Neural progenitor cell (in vitro differentiated cells): ENCODE results near the gene NCEH1. TPM values are rescaled to one million over a fixed set of nuclear protein-coding genes. Genes with fewer than 3 reads are reported as not detected.
"Not testable (repeated sequence)": the region's sequence is repeated elsewhere in the genome, so short reads cannot be mapped to it uniquely, and the experiment has no call there.

ENCODE experiments used
- DNase-seq: peaks from one replicate; pipeline ENCODE4 v3.0.0-alpha.2; 2016; ENCODE audit warnings: low spot score
- H2AFZ ChIP-seq: fragments of 200-600 bp; sonication (generic); replicated peaks from 2 replicates; pipeline ENCODE4 v1.6.1; 2016; ENCODE audit warnings: antibody characterized with exemption
- H3F3A ChIP-seq: fragments of 200-600 bp; sonication (generic); 2 replicates; pipeline ENCODE4 v1.6.1; 2016; ENCODE audit warnings: antibody characterized with exemption, low read depth
- H3K27ac ChIP-seq: fragments of 200-600 bp; sonication (generic); 2 replicates; pipeline ENCODE4 v1.5.1; 2016; ENCODE audit warnings: mild to moderate bottlenecking
- H3K27me3 ChIP-seq: fragments of 200-600 bp; sonication (generic); 2 replicates; pipeline ENCODE4 v1.6.1; 2016; ENCODE audit warnings: mild to moderate bottlenecking, moderate library complexity
- H3K36me3 ChIP-seq: fragments of 200-600 bp; sonication (generic); 2 replicates; pipeline ENCODE4 v1.5.1; 2016
- H3K4me1 ChIP-seq: fragments of 200-600 bp; sonication (generic); 2 replicates; pipeline ENCODE4 v1.6.1; 2016; ENCODE audit warnings: mixed run types
- H3K4me2 ChIP-seq: fragments of 200-600 bp; sonication (generic); 2 replicates; pipeline ENCODE4 v1.6.1; 2016
- H3K4me3 ChIP-seq: fragments of 200-600 bp; sonication (generic); 2 replicates; pipeline ENCODE4 v1.5.1; 2016
- H3K79me2 ChIP-seq: fragments of 200-600 bp; sonication (generic); 2 replicates; pipeline ENCODE4 v1.6.1; 2016; ENCODE audit warnings: low read depth
- H3K9ac ChIP-seq: fragments of 200-600 bp; sonication (generic); 2 replicates; pipeline ENCODE4 v1.6.1; 2016
- H3K9me3 ChIP-seq: fragments of 200-600 bp; sonication (generic); 2 replicates; pipeline ENCODE4 v1.5.1; 2016; ENCODE audit warnings: low read depth
- H4K20me1 ChIP-seq: fragments of 200-600 bp; sonication (generic); 2 replicates; pipeline ENCODE4 v1.6.1; 2016; ENCODE audit warnings: low read depth
- H3K27ac Mint-ChIP-seq: 3 replicates; pipeline ENCODE4 v1.8.0; 2021; ENCODE audit warnings: mixed read lengths
- H3K27me3 Mint-ChIP-seq: 2 replicates; pipeline ENCODE4 v1.8.0; 2022; ENCODE audit warnings: low read depth, mild to moderate bottlenecking, inconsistent platforms, moderate library complexity, mixed read lengths; ENCODE audit not compliant: insufficient read depth
- H3K36me3 Mint-ChIP-seq: 3 replicates; pipeline ENCODE4 v1.8.0; 2021; ENCODE audit warnings: mixed read lengths
- H3K4me1 Mint-ChIP-seq: 3 replicates; pipeline ENCODE4 v1.8.0; 2021; ENCODE audit warnings: mixed read lengths
- H3K4me3 Mint-ChIP-seq: 3 replicates; pipeline ENCODE4 v1.8.0; 2021; ENCODE audit warnings: mild to moderate bottlenecking, moderate library complexity, mixed read lengths
- H3K9me3 Mint-ChIP-seq: 3 replicates; pipeline ENCODE4 v1.8.0; 2020; ENCODE audit warnings: mixed read lengths
- CTCF ChIP-seq: fragments of 200-600 bp; sonication (generic); IDR thresholded peaks from 2 replicates; pipeline ENCODE4 v1.5.1; 2017; ENCODE audit warnings: antibody characterized with exemption, mild to moderate bottlenecking
- EZH2 ChIP-seq: fragments of 200-600 bp; sonication (generic); IDR thresholded peaks from 2 replicates; pipeline ENCODE4 v1.6.1; 2017; ENCODE audit warnings: antibody characterized with exemption, mild to moderate bottlenecking, moderate library complexity
- EZH2phosphoT487 ChIP-seq: fragments of 200-600 bp; sonication (generic); IDR thresholded peaks from 2 replicates; pipeline ENCODE4 v1.6.1; 2017; ENCODE audit warnings: antibody characterized with exemption
- total RNA-seq: library from RNA; depleted of rRNA; stranded (reverse); fragments of >200 nt; gene quantifications from 2 replicates; pipeline ENCODE4 v1.2.3, GENCODE V29; 2015; ENCODE audit warnings: low replicate concordance

Gene NCEH1
- total RNA-seq: 3.7 and 7.7 TPM in 2 replicates

GRCh38 chr3:172710664-172711453 is at the start of gene NCEH1:
NCEH1 (minus strand) TSS chr3:172711067; CDS start chr3:172710984, 83 bp downstream.
- Histone ChIP-seq H3K36me3 (no peaks in the 10 kb centered on the region), H2AFZ (peak within 1 kb of the TSS; percentile 72), H3K27ac (no peak within 1 kb of the TSS), H4K20me1 (no peaks in the 10 kb centered on the region), H3K4me3 (peak within 1 kb of the TSS; percentile 78), H3K9ac (peak within 1 kb of the TSS; percentile 50), H3K9me3 (no peaks in the 10 kb centered on the region), H3K79me2 (peaks cover 8% of the 10 kb centered on the region), H3K4me1 (peaks cover 3% of the 10 kb centered on the region), H3K4me2 (peak within 1 kb of the TSS; percentile 83), H3F3A (peaks cover 13% of the 10 kb centered on the region), H3K27me3 (no peaks in the 10 kb centered on the region)
- no peaks in the 10 kb centered on the region for H3K9me3 Mint-ChIP-seq
- H3K36me3 Mint-ChIP-seq: no peaks in the 10 kb centered on the region
- peaks cover 2% of the 10 kb centered on the region for H3K27me3 Mint-ChIP-seq
- peaks cover 17% of the 10 kb centered on the region for H3K4me1 Mint-ChIP-seq
- peak within 1 kb of the TSS; percentile 92 for H3K4me3 Mint-ChIP-seq
- DNase-seq: peak; percentile 96
- H3K27ac Mint-ChIP-seq: peak within 1 kb of the TSS; percentile 27
- TF ChIP-seq EZH2 (no peak), CTCF (peak; percentile 75)

- H3K36me3 Mint-ChIP-seq: peaks cover 29% of the 10 kb centered on the region
- not testable (repeated sequence) for DNase-seq, H3K4me3 ChIP-seq, H2AFZ ChIP-seq, H3K27ac Mint-ChIP-seq, H3K9me3 Mint-ChIP-seq, H3K27me3 Mint-ChIP-seq, H3K9me3 ChIP-seq, H3K4me1 ChIP-seq, H3K4me3 Mint-ChIP-seq, H3K4me2 ChIP-seq, H3K9ac ChIP-seq, H3K4me1 Mint-ChIP-seq, H3F3A ChIP-seq, H3K27me3 ChIP-seq, H4K20me1 ChIP-seq, H3K27ac ChIP-seq
- H3K36me3 ChIP-seq: peaks cover 75% of the 10 kb centered on the region
- peaks cover 34% of the 10 kb centered on the region for H3K79me2 ChIP-seq
These were observed 49.5 kb upstream of the NCEH1 start for GRCh38 chr3:172760416-172760815.

- Histone ChIP-seq H3F3A (no peaks in the 10 kb centered on the region), H3K36me3 (peaks cover 47% of the 10 kb centered on the region), H3K9ac (no peak overlapping the region), H2AFZ (no peak overlapping the region), H3K4me1 (peaks cover 12% of the 10 kb centered on the region), H4K20me1 (peaks cover 34% of the 10 kb centered on the region), H3K9me3 (no peaks in the 10 kb centered on the region), H3K27me3 (no peaks in the 10 kb centered on the region), H3K27ac (no peak overlapping the region), H3K4me3 (peak overlapping the region; percentile 95), H3K4me2 (peak overlapping the region; percentile 91), H3K79me2 (peaks cover 69% of the 10 kb centered on the region)
- no peak for TF ChIP-seq EZH2
- no peak for TF ChIP-seq CTCF
- TF ChIP-seq EZH2phosphoT487: no peak
- peaks cover 21% of the 10 kb centered on the region for H3K4me1 Mint-ChIP-seq
- peaks cover 24% of the 10 kb centered on the region for H3K36me3 Mint-ChIP-seq
- H3K4me3 Mint-ChIP-seq: peak overlapping the region; percentile 48
- no peak overlapping the region for H3K27ac Mint-ChIP-seq
- no peaks in the 10 kb centered on the region for H3K27me3 Mint-ChIP-seq
- no peaks in the 10 kb centered on the region for H3K9me3 Mint-ChIP-seq
- DNase-seq: no peak
These were observed 42.3 kb upstream of the NCEH1 start for GRCh38 chr3:172753125-172753524.

GRCh38 chr3:172752651-172753050 is 41.8 kb upstream of the NCEH1 start:
- Mint-ChIP-seq H3K36me3 (peaks cover 20% of the 10 kb centered on the region), H3K27me3 (no peaks in the 10 kb centered on the region), H3K4me1 (peaks cover 21% of the 10 kb centered on the region), H3K9me3 (no peaks in the 10 kb centered on the region), H3K27ac (no peak overlapping the region), H3K4me3 (peak overlapping the region; percentile 100)
- Histone ChIP-seq H3K27me3 (no peaks in the 10 kb centered on the region), H3K9me3 (no peaks in the 10 kb centered on the region), H3F3A (no peaks in the 10 kb centered on the region), H3K4me2 (peak overlapping the region; percentile 91), H3K4me1 (peaks cover 12% of the 10 kb centered on the region), H3K79me2 (peaks cover 69% of the 10 kb centered on the region), H3K4me3 (peak overlapping the region; percentile 95), H3K27ac (no peak overlapping the region), H3K9ac (no peak overlapping the region), H2AFZ (no peak overlapping the region), H4K20me1 (peaks cover 34% of the 10 kb centered on the region), H3K36me3 (peaks cover 44% of the 10 kb centered on the region)
- DNase-seq: no peak
- TF ChIP-seq EZH2 (no peak), EZH2phosphoT487 (no peak), CTCF (no peak)
